ENCODE results near the gene USP48.
A peak's percentile ranks its signal among the peaks of the same experiment; 100 is the strongest.
"Not testable (repeated sequence)": the region's sequence is repeated elsewhere in the genome, so short reads cannot be mapped to it uniquely, and the experiment has no call there.

The USP48 gene, protein sequence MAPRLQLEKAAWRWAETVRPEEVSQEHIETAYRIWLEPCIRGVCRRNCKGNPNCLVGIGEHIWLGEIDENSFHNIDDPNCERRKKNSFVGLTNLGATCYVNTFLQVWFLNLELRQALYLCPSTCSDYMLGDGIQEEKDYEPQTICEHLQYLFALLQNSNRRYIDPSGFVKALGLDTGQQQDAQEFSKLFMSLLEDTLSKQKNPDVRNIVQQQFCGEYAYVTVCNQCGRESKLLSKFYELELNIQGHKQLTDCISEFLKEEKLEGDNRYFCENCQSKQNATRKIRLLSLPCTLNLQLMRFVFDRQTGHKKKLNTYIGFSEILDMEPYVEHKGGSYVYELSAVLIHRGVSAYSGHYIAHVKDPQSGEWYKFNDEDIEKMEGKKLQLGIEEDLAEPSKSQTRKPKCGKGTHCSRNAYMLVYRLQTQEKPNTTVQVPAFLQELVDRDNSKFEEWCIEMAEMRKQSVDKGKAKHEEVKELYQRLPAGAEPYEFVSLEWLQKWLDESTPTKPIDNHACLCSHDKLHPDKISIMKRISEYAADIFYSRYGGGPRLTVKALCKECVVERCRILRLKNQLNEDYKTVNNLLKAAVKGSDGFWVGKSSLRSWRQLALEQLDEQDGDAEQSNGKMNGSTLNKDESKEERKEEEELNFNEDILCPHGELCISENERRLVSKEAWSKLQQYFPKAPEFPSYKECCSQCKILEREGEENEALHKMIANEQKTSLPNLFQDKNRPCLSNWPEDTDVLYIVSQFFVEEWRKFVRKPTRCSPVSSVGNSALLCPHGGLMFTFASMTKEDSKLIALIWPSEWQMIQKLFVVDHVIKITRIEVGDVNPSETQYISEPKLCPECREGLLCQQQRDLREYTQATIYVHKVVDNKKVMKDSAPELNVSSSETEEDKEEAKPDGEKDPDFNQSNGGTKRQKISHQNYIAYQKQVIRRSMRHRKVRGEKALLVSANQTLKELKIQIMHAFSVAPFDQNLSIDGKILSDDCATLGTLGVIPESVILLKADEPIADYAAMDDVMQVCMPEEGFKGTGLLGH

GRCh38 chr1:21782868-21783678 is at the start of gene USP48:
Gene USP48 (minus strand): TSS chr1:21783149. CDS start chr1:21782957, 192 bp downstream.
- peak; percentile 96 to 97 for DNase-seq

DNA sequence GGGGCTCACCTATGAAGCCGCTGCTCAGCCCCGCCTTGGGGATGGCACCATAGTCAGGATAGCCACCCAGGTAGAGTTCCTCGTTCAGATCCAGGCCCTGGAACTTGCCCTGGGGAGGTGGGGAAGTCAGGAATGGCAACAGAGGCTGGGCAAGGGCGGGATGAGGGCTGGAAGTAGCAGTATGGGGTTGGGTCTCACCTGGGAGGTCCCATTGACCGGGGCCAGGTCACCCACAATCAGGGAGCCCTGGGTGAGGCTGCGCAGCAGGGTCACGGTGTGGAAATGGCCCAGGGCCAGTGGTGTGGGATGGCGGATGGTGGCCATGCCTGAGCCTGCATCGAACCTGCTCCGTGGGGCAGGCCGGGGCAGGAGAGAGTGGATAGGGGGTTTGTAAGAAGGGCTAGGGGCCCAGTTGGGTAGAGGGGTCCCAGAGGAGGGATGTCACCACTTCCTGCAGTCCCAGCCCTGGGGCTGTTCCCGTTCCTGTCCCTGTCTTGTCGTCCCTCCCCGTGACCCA is 48.6 kb upstream of the USP48 start:
- no peak for DNase-seq

GRCh38 chr1:21830792-21831453 is 48.0 kb upstream of the USP48 start:
- no peak for DNase-seq

DNA sequence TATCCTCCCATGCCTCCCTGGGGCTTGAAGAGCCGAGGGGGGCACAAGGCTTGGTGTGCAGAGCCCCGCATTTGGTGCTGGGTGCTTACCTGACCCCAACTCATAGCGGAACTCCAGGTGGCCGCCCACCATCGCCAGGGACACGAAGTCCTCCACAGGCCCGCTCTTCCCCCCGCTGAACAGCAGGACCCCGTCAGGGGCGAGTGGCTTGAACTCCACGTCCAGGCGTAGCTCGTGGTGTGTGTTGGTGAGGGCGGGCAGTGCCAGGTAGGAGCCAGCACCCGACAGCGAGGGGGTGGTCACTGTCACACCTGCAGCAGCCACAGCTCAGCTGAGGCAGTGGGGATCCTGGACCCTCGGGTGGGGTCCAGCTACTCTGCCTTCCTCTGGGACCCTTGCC is 46.3 kb upstream of the USP48 start:
- DNase-seq, result no peak

GRCh38 chr1:21828506-21829210 is 45.7 kb upstream of the USP48 start:
- no peak for DNase-seq

DNA sequence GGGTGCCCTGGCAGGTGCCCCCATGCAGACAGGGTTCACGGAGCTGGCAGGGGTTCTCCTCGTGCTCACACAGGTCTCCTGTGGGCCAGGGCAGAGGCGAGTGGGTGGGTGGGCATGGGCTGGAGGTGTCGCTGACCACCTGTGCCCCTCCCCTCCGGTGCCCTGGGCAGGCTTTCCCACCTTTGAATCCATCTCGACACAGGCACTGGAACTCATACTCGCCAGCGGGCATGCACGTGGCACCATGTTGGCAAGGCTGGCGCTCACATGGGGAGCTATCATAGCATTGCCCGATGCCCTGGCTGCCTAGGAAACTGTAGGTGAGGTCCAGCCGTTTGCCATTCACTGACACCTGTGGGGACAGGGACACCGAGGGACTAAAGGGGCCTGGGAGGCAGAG is 45.1 kb upstream of the USP48 start:
- no peak for DNase-seq

- DNase-seq, result no peak
Measured at GRCh38 chr1:21827141-21827679, 44.3 kb upstream of the USP48 start.

DNA sequence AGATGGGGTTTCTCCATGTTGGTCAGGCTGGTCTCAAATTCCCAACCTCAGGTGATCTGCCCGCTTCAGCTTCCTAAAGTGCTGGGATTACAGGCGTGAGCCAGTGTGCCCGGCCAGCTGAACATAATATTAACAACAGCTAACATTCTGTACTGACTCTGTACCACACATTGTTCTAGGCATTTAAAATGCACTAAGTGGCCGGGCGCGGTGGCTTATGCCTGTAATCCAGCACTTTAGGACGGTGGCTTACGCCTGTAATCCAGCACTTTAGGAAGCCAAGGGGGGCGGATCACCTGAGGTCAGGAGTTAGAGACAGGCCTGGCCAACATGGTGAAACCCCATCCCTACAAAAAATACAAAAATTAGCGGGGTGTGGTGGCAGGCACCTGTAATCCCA is 43.7 kb upstream of the USP48 start:
- not testable (repeated sequence) for DNase-seq

DNA sequence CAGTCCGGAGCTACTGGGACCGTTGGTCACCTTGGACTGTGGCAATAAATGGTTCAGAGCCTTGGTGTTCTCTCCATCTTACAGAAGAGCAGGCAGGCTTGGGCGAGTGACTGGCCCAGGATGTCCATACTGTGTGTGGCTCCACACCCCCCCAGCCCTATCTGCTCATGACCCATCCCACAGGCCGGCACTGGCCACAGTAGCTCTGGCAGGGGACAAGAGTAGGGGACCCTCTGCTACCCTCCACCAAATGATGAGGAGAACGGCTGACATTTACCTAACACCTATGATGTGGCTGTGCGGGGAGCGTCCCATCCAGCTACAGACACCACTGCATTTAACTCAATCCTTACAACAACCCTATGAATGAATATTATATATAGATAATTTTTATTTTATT is 42.4 kb upstream of the USP48 start:
- no peak for DNase-seq

- DNase-seq, result no peak
Measured at GRCh38 chr1:21824926-21825325, 42.0 kb upstream of the USP48 start.

DNA sequence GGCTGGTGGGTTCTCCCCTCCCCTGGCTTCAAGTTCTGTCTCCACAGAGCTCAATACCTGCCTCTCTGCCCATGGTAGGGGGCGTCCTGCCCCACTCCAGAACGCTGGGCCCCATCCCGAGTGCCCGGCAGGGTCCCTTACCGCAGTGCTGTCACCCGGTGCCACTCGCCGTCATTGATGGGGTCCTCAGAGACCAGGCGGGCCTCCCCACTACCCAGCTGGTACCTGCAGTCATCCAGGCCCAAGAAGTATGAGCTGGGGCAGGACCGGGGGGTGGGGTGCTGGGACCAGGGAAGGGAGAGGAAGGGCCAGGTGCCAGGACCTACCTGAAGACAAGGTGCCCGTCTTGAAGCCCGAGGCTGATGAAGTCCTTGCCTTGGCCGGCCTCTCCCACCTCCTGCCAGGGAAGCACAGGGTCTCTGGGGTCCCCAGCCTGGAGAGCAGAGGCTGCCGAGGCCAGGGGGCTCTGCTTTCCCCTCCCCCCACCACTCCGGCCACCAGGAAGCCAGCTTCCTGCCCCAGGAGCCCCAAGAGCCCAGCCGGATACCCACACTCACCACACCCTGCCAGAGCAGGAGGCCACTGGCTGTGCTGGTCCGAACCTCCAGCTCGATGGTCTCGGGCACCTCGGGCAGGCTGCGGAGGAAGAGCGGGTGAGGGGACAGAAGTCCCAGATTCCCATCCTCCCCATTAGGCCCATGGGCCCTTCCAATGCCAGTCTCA is 41.2 kb upstream of the USP48 start:
- DNase-seq, result no peak

GRCh38 chr1:21823206-21823979 is 40.4 kb upstream of the USP48 start:
- DNase-seq, result peak; percentile 7 to 17

DNA sequence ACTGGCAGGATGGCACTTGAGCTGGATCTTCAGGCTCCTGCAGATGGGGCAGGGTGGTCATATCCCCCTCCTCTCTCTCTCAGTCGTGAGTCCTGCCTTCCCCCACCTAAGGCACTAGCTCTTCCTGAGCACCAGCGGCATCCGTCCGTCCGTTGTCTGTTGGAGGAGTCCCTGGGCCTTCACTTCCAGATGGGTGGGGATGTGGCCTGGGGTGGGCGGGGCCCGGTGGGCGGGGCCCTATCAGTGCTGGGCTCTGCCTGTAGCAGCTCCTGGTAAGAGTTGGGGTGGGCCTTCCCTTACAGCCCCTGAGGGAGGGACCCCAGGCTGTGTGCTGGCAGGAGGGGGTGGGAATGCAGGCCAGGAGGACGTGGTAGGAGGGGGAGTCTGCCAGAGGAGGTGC is 39.4 kb upstream of the USP48 start:
- DNase-seq, result peak in 1 of 2 donors; percentile 6

GRCh38 chr1:21821385-21822019 is 38.6 kb upstream of the USP48 start:
- no peak for DNase-seq

- no peak for DNase-seq
Measured at GRCh38 chr1:21820597-21821232, 37.8 kb upstream of the USP48 start.

GRCh38 chr1:21818656-21819055 is 35.7 kb upstream of the USP48 start:
- peak; percentile 16 to 63 for DNase-seq

GRCh38 chr1:21816602-21817302 is 33.8 kb upstream of the USP48 start:
- DNase-seq, result no peak

All from inflammatory macrophage treated with lipopolysaccharide for 1 hour (primary cell).